IMR-90 (cell line): Measurements from ENCODE around the gene SERPINA12. TPM values are rescaled to one million over a fixed set of nuclear protein-coding genes. Genes with fewer than 3 reads are reported as not detected.

Experiments
- ATAC-seq: fragments of 200-7000 bp; cut with Tn5 transposase; 2 replicates; pipeline ENCODE4 v1.9.1; 2020; ENCODE audit warnings: low read depth, mild to moderate bottlenecking, moderate library complexity
- BruUV-seq: library from RNA; stranded (reverse); fragments of 400-500 nt; replicated peaks from 2 replicates; lab custom pipeline; 2021; lab: Mats Ljungman, UMichigan
- CTCF ChIA-PET: fragments of 300-600 bp; formaldehyde crosslinking; extraction: SDS; loops from one replicate; lab custom pipeline; 2021; ENCODE audit warnings: antibody characterized with exemption; lab: Yijun Ruan, JAX
- POLR2A ChIA-PET: fragments of 300-600 bp; sonication (Branson Sonifier 250); formaldehyde crosslinking; loops from one replicate; lab custom pipeline; 2022; ENCODE audit warnings: antibody characterized with exemption; ENCODE audit not compliant: unreplicated experiment; lab: Charles Lee
- DNase-seq: peaks from one replicate; pipeline ENCODE4 v3.0.0; 2013
- H2AFZ ChIP-seq: replicated peaks from 2 replicates; pipeline ENCODE3; 2013; ENCODE audit warnings: low read length, mild to moderate bottlenecking; ENCODE audit not compliant: poor library complexity
- H2AK5ac ChIP-seq: 2 replicates; pipeline ENCODE4 v1.6.1; 2013; ENCODE audit warnings: low read depth, low read length, inconsistent platforms
- H2AK9ac ChIP-seq: replicated peaks from 2 replicates; pipeline ENCODE3; 2013; ENCODE audit warnings: mild to moderate bottlenecking, low read depth, low read length, moderate library complexity; ENCODE audit not compliant: poor library complexity
- H2BK120ac ChIP-seq: 2 replicates; pipeline ENCODE4 v1.6.1; 2013; ENCODE audit warnings: low read depth, low read length, inconsistent platforms
- H2BK15ac ChIP-seq: 3 replicates; pipeline ENCODE4 v1.6.1; 2013; ENCODE audit warnings: low read depth, low read length, inconsistent platforms
- H2BK20ac ChIP-seq: 2 replicates; pipeline ENCODE4 v1.6.1; 2013; ENCODE audit warnings: low read depth, mild to moderate bottlenecking, inconsistent platforms, low read length, moderate library complexity
- H2BK5ac ChIP-seq: 2 replicates; pipeline ENCODE4 v1.6.1; 2013; ENCODE audit warnings: mild to moderate bottlenecking, low read depth, low read length, inconsistent platforms; ENCODE audit not compliant: poor library complexity, severe bottlenecking
- H3K14ac ChIP-seq: replicated peaks from 2 replicates; pipeline ENCODE4 v1.6.1; 2013; ENCODE audit warnings: low read depth, low read length, inconsistent platforms
- H3K18ac ChIP-seq: 2 replicates; pipeline ENCODE4 v1.6.1; 2013; ENCODE audit warnings: low read depth, low read length, control low read depth
- H3K23ac ChIP-seq: 2 replicates; pipeline ENCODE4 v1.6.1; 2013; ENCODE audit warnings: low read depth, low read length, inconsistent platforms
- H3K27ac ChIP-seq: 2 replicates; pipeline ENCODE4 v1.5.1; 2013; ENCODE audit warnings: mild to moderate bottlenecking, control low read depth, low read length; ENCODE audit not compliant: insufficient read depth
- H3K27me3 ChIP-seq: 2 replicates; pipeline ENCODE4 v1.6.1; 2013; ENCODE audit warnings: low read length; ENCODE audit not compliant: control insufficient read depth, insufficient read depth
- H3K36me3 ChIP-seq: 2 replicates; pipeline ENCODE4 v1.6.1; 2013; ENCODE audit warnings: low read length, mixed read lengths; ENCODE audit not compliant: control insufficient read depth, insufficient read depth
- H3K4ac ChIP-seq: 2 replicates; pipeline ENCODE4 v1.6.1; 2013; ENCODE audit warnings: low read depth, low read length, inconsistent platforms
- H3K4me1 ChIP-seq: 2 replicates; pipeline ENCODE4 v1.6.1; 2013; ENCODE audit warnings: low read length, mixed read lengths; ENCODE audit not compliant: control insufficient read depth, insufficient read depth
- H3K4me2 ChIP-seq: 2 replicates; pipeline ENCODE4 v1.6.1; 2013; ENCODE audit warnings: low read depth, mild to moderate bottlenecking, control low read depth, low read length, moderate library complexity
- H3K4me3 ChIP-seq: 2 replicates; pipeline ENCODE4 v1.5.1; 2013; ENCODE audit warnings: low read depth, mild to moderate bottlenecking, control low read depth, low read length, moderate library complexity; ENCODE audit not compliant: insufficient read depth
- H3K56ac ChIP-seq: 2 replicates; pipeline ENCODE4 v1.6.1; 2013; ENCODE audit warnings: low read length, inconsistent platforms; ENCODE audit not compliant: insufficient read depth; ENCODE audit errors: extremely low read depth
- H3K79me1 ChIP-seq, 2 experiments: 2 replicates each; pipeline ENCODE4 v1.6.1; 2013; ENCODE audit warnings: low read length in 2 of 2, inconsistent platforms in 1 of 2, low read depth in 1 of 2
- H3K9ac ChIP-seq: 2 replicates; pipeline ENCODE4 v1.6.1; 2013; ENCODE audit warnings: low read depth, low read length, control low read depth
- H3K9me1 ChIP-seq: 2 replicates; pipeline ENCODE4 v1.6.1; 2013; ENCODE audit warnings: low read length, inconsistent platforms; ENCODE audit not compliant: insufficient read depth
- H3K9me3 ChIP-seq: 2 replicates; pipeline ENCODE4 v1.6.1; 2013; ENCODE audit warnings: low read length; ENCODE audit not compliant: control insufficient read depth, insufficient read depth
- H4K20me1 ChIP-seq: 2 replicates; pipeline ENCODE4 v1.6.1; 2013; ENCODE audit warnings: low read length, inconsistent platforms; ENCODE audit not compliant: insufficient read depth
- H4K5ac ChIP-seq: 2 replicates; pipeline ENCODE4 v1.6.1; 2013; ENCODE audit warnings: mild to moderate bottlenecking, low read depth, low read length, control low read depth
- H4K8ac ChIP-seq, 2 experiments: 2 replicates each; pipeline ENCODE4 v1.6.1; 2013; ENCODE audit warnings: low read depth in 2 of 2, low read length in 2 of 2, control low read depth in 1 of 2, inconsistent platforms in 1 of 2
- H4K91ac ChIP-seq: 2 replicates; pipeline ENCODE4 v1.6.1; 2013; ENCODE audit warnings: low read depth, low read length, inconsistent platforms; ENCODE audit not compliant: insufficient read depth
- WGBS, 2 experiments: methylation state at CpG; one replicate each; pipeline versions ENCODE4 v1.1.5 to v1.1.7; 2013; ENCODE audit warnings: missing lambda C conversion rate in 2 of 2; ENCODE audit not compliant: insufficient read length in 1 of 2; ENCODE audit errors: extremely low coverage in 2 of 2; 5-methylcytosine and 5-hydroxymethylcytosine counted together
- dilution Hi-C: fragments of 300-500 bp; cut with HindIII; formaldehyde crosslinking; loops from one replicate; pipeline ENCODE4 v1.14.3; 2018; ENCODE audit warnings: low sequenced_read_pairs; ENCODE audit not compliant: unreplicated experiment
- in situ Hi-C: fragments of 300-500 bp; cut with MboI; formaldehyde crosslinking; loops from 3 replicates; pipeline ENCODE4 v1.14.3; 2019; ENCODE audit warnings: low sequenced_read_pairs, inconsistent platforms, mixed read lengths
- intact Hi-C: fragments of 100-400 bp; cut with micrococcal nuclease; formaldehyde crosslinking; loops from 2 replicates; pipeline ENCODE4 v1.10.0; 2022
- polyA plus RNA-seq, 3 experiments: library from polyadenylated mRNA; depleted of rRNA; stranded (reverse); fragments of >200 nt; gene quantifications; 2 replicates each; pipeline ENCODE4 v1.2.3, GENCODE V29; 2012; ENCODE audit warnings: low replicate concordance in 1 of 3
- total RNA-seq: library from RNA; depleted of rRNA; stranded (reverse); fragments of >200 nt; gene quantifications from 2 replicates; pipeline ENCODE4 v1.2.3, GENCODE V29; 2012
- TF ChIP-seq, protein P1 (sequence below): fragments of 150-350 bp; IDR thresholded peaks from 2 replicates; pipeline ENCODE4 v1.6.1; 2016; ENCODE audit warnings: low read depth, mild to moderate bottlenecking, low read length, moderate library complexity, borderline replicate concordance

The SERPINA12 gene
- total and polyA plus RNA-seq, 2 of the 4 experiments (the other 2 are of a cell fraction) = not detected

DNA sequence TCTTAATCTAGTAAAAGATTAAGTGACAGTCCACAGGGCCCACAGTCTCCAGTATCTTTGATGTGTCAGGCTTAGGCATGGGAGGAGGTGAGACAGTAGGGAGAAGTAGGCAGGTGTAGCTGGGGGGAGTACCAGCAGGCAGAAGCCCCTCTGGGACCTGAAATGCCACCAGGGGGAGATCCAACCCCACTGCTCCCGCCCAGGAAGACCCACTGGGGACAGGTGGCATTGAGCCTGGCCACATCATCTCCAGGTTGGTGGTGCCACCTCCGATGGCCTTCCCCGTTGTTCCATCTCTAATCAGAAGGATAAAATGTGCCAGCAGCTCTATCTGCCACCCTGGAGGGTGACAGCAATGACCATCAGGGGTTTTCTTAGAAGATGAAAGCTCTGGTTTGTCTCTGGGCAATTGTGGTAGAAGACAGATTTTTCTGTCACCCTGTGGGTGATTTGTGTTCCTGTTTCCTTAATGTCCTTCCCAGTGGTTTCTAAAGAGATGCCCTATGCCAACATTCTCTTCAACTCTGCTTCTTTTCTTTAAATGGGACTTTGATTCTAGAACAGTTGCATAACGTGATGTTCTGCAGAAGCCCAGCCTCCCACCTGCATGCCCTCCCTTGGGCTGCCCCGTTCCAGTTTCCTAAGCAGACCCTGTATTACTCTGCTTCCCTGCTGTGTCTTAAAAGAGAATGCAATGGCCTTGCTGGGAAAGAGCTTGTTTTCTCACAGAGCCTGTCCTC is 12.3 kb upstream of the SERPINA12 start:
- H4K20me1 ChIP-seq = no peaks in the 10 kb centered on the region
- H2AK5ac ChIP-seq = no peak overlapping the region
- in situ Hi-C loops = no loop called here
- no peak overlapping the region for H3K56ac ChIP-seq
- H3K9ac ChIP-seq = no peak overlapping the region
- ChIA-PET CTCF (interaction anchor here (0.7 kb wide), 1 partner anchor 12 kb away, joined by 3 read pairs; no protein-coding TSS in a partner anchor), POLR2A (no interaction called here)
- H3K4me3 ChIP-seq = no peak overlapping the region
- no peak overlapping the region for H3K14ac ChIP-seq
- H3K79me1 ChIP-seq = no peaks in the 10 kb centered on the region
- no peak overlapping the region for H2BK120ac ChIP-seq
- no peak overlapping the region for H3K18ac ChIP-seq
- H3K23ac ChIP-seq = no peak overlapping the region
- H3K27ac ChIP-seq = no peak overlapping the region
- H2BK20ac ChIP-seq = no peak overlapping the region
- intact Hi-C loops = no loop called here
- no peak overlapping the region for H4K5ac ChIP-seq
- no peak overlapping the region for H2AK9ac ChIP-seq
- no TSS peak for BruUV-seq
- TF ChIP-seq, protein P1, sequence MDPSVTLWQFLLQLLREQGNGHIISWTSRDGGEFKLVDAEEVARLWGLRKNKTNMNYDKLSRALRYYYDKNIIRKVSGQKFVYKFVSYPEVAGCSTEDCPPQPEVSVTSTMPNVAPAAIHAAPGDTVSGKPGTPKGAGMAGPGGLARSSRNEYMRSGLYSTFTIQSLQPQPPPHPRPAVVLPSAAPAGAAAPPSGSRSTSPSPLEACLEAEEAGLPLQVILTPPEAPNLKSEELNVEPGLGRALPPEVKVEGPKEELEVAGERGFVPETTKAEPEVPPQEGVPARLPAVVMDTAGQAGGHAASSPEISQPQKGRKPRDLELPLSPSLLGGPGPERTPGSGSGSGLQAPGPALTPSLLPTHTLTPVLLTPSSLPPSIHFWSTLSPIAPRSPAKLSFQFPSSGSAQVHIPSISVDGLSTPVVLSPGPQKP = no peak
- no peaks in the 10 kb centered on the region for H3K4me1 ChIP-seq
- no peak overlapping the region for H2AFZ ChIP-seq
- H3K9me1 ChIP-seq = no peaks in the 10 kb centered on the region
- DNase-seq (no peak), ATAC-seq (no peak)
- no peak overlapping the region for H2BK5ac ChIP-seq
- H3K4me2 ChIP-seq = no peak overlapping the region
- no peak overlapping the region for H4K91ac ChIP-seq
- WGBS, 2 experiments = 10% methylated on average over 2 of the region's 5 CpGs; no CpG with 5 or more reads in 1 of the 2 experiments
- no peaks in the 10 kb centered on the region for H3K27me3 ChIP-seq
- no peak overlapping the region for H3K4ac ChIP-seq
- dilution Hi-C loops = no loop called here
- no peak overlapping the region for H2BK15ac ChIP-seq
- H3K36me3 ChIP-seq = no peaks in the 10 kb centered on the region
- H4K8ac ChIP-seq = no peak overlapping the region
- H3K9me3 ChIP-seq = peaks cover 2% of the 10 kb centered on the region
